HEK293 (cell line): ENCODE measurements around the gene KLC4.

Source experiments
- CTCF ChIP-seq: fragments of 450-650 bp; formaldehyde crosslinking; IDR thresholded peaks from 2 replicates; pipeline ENCODE4 v1.5.1; 2016; ENCODE audit warnings: missing biosample characterization, missing genetic modification characterization
- TCF7L2 ChIP-seq: IDR thresholded peaks from 2 replicates; pipeline ENCODE4 v1.6.1; 2011; ENCODE audit warnings: low read depth, mild to moderate bottlenecking, inconsistent platforms, low read length, moderate library complexity, borderline replicate concordance
- YY1 ChIP-seq: fragments of 450-650 bp; formaldehyde crosslinking; IDR thresholded peaks from 2 replicates; pipeline ENCODE4 v1.5.1; 2018; ENCODE audit warnings: missing biosample characterization, missing genetic modification characterization
- ZNF292 ChIP-seq: fragments of 450-650 bp; formaldehyde crosslinking; IDR thresholded peaks from 2 replicates; pipeline ENCODE4 v1.5.1; 2016; ENCODE audit warnings: low read depth, missing biosample characterization, missing genetic modification characterization, borderline replicate concordance

GRCh38 chr6:43013843-43014433 lies 45.5 kb upstream of the KLC4 start, which contains the start of the genes KLHDC3 and MEA1:
- TF ChIP-seq CTCF (tag by site-specific recombination) (no peak), TCF7L2 (no peak), ZNF292 (tag by site-specific recombination) (no peak), YY1 (no peak)
